HEK293 (cell line): ENCODE measurements around the gene TMEM134.

Experiments used
- GLI2 ChIP-seq: fragments of 450-650 bp; formaldehyde crosslinking; IDR thresholded peaks from 2 replicates; pipeline ENCODE4; 2017; ENCODE audit warnings: missing biosample characterization, missing genetic modification characterization, low read depth, borderline replicate concordance
- HOXC10 ChIP-seq: sonication (generic); formaldehyde crosslinking; IDR thresholded peaks from 2 replicates; pipeline ENCODE4 v1.8.1; 2023; ENCODE audit warnings: mild to moderate bottlenecking, missing genetic modification reagents
- KLF10 ChIP-seq: fragments of 450-650 bp; IDR thresholded peaks from 2 replicates; pipeline ENCODE4 v1.5.1; 2018; ENCODE audit warnings: missing biosample characterization, mild to moderate bottlenecking, missing genetic modification characterization
- REST ChIP-seq: fragments of 450-650 bp; formaldehyde crosslinking; IDR thresholded peaks from 2 replicates; pipeline ENCODE4 v1.5.1; 2016; ENCODE audit warnings: missing biosample characterization, missing genetic modification characterization
- SP7 ChIP-seq: fragments of 450-650 bp; formaldehyde crosslinking; IDR thresholded peaks from 2 replicates; pipeline ENCODE4 v1.5.1; 2016; ENCODE audit warnings: missing biosample characterization, missing genetic modification characterization
- YY1 ChIP-seq: fragments of 450-650 bp; formaldehyde crosslinking; IDR thresholded peaks from 2 replicates; pipeline ENCODE4 v1.5.1; 2018; ENCODE audit warnings: missing biosample characterization, missing genetic modification characterization
- YY2 ChIP-seq: fragments of 450-650 bp; formaldehyde crosslinking; IDR thresholded peaks from 2 replicates; pipeline ENCODE4 v1.5.1; 2016; ENCODE audit warnings: missing biosample characterization, missing genetic modification characterization
- ZBTB17 ChIP-seq: fragments of 450-650 bp; formaldehyde crosslinking; IDR thresholded peaks from 2 replicates; pipeline ENCODE4 v1.5.1; 2016; ENCODE audit warnings: missing biosample characterization, missing genetic modification characterization
- ZBTB21 ChIP-seq: fragments of 450-650 bp; formaldehyde crosslinking; IDR thresholded peaks from 2 replicates; pipeline ENCODE4 v1.5.1; 2017; ENCODE audit warnings: missing biosample characterization, missing genetic modification characterization
- ZFP41 ChIP-seq: fragments of 450-650 bp; formaldehyde crosslinking; IDR thresholded peaks from 2 replicates; pipeline ENCODE4 v1.5.1; 2016; ENCODE audit warnings: missing biosample characterization, missing genetic modification characterization, borderline replicate concordance
- ZNF155 ChIP-seq: fragments of 450-650 bp; formaldehyde crosslinking; IDR thresholded peaks from 2 replicates; pipeline ENCODE4 v1.5.1; 2016; ENCODE audit warnings: missing biosample characterization, missing genetic modification characterization
- ZNF223 ChIP-seq: fragments of 450-650 bp; formaldehyde crosslinking; IDR thresholded peaks from 2 replicates; pipeline ENCODE4 v1.5.1; 2016; ENCODE audit warnings: missing biosample characterization, missing genetic modification characterization
- ZNF341 ChIP-seq: fragments of 450-650 bp; formaldehyde crosslinking; IDR thresholded peaks from 2 replicates; pipeline ENCODE4; 2016; ENCODE audit warnings: low read depth, missing biosample characterization, missing genetic modification characterization
- ZNF426 ChIP-seq: fragments of 450-650 bp; formaldehyde crosslinking; IDR thresholded peaks from 2 replicates; pipeline ENCODE4 v1.5.1; 2017; ENCODE audit warnings: missing biosample characterization, missing genetic modification characterization, mild to moderate bottlenecking, inconsistent platforms, moderate library complexity
- ZNF555 ChIP-seq: fragments of 450-650 bp; formaldehyde crosslinking; conservative IDR thresholded peaks from 2 replicates; pipeline ENCODE4 v1.5.1; 2017; ENCODE audit warnings: missing biosample characterization, mild to moderate bottlenecking, missing genetic modification characterization, inconsistent platforms
- ZNF558 ChIP-seq: fragments of 450-650 bp; formaldehyde crosslinking; IDR thresholded peaks from 2 replicates; pipeline ENCODE4 v1.5.1; 2016; ENCODE audit warnings: missing biosample characterization, missing genetic modification characterization
- ZNF561 ChIP-seq: fragments of 450-650 bp; IDR thresholded peaks from 2 replicates; pipeline ENCODE4 v1.5.1; 2018; ENCODE audit warnings: missing biosample characterization, missing genetic modification characterization, borderline replicate concordance
- ZNF600 ChIP-seq: fragments of 450-650 bp; formaldehyde crosslinking; IDR thresholded peaks from 2 replicates; pipeline ENCODE4 v1.5.1; 2016; ENCODE audit warnings: missing biosample characterization, missing genetic modification characterization
- ZNF777 ChIP-seq: fragments of 450-650 bp; formaldehyde crosslinking; IDR thresholded peaks from 2 replicates; pipeline ENCODE4 v1.5.1; 2017; ENCODE audit warnings: missing biosample characterization, missing genetic modification characterization, borderline replicate concordance
- ZNF843 ChIP-seq: fragments of 450-650 bp; formaldehyde crosslinking; IDR thresholded peaks from 2 replicates; pipeline ENCODE4 v1.5.1; 2016; ENCODE audit warnings: missing biosample characterization, missing genetic modification characterization
- ZXDB ChIP-seq: fragments of 450-650 bp; formaldehyde crosslinking; IDR thresholded peaks from 2 replicates; pipeline ENCODE4 v1.5.1; 2016; ENCODE audit warnings: missing biosample characterization, missing genetic modification characterization
- TF ChIP-seq, protein P1 (sequence below): fragments of 450-650 bp; formaldehyde crosslinking; IDR thresholded peaks from 2 replicates; pipeline ENCODE4 v1.5.1; 2016; ENCODE audit warnings: missing biosample characterization, missing genetic modification characterization, borderline replicate concordance
- TF ChIP-seq, protein P2 (sequence below): fragments of 450-650 bp; formaldehyde crosslinking; IDR thresholded peaks from 2 replicates; pipeline ENCODE4 v1.5.1; 2017; ENCODE audit warnings: missing biosample characterization, missing genetic modification characterization
- TF ChIP-seq, protein P3 (sequence below): fragments of 450-650 bp; formaldehyde crosslinking; IDR thresholded peaks from 2 replicates; pipeline ENCODE4 v1.5.1; 2016; ENCODE audit warnings: missing biosample characterization, missing genetic modification characterization

The TMEM134 gene

GRCh38 chr11:67428052-67429001 lies 40.7 kb downstream of the TMEM134 start, which contains the start of gene RPS6KB2 (continued):
- TF ChIP-seq REST (tag by site-specific recombination) (no peak; the same call in 1 of the 2 replicates), ZNF561 (tag by site-specific recombination) (no peak), ZXDB (peak; percentile 78), ZNF223 (tag by site-specific recombination) (no peak), YY1 (tag by site-specific recombination) (peak; percentile 92), ZNF558 (no peak), KLF10 (tag by site-specific recombination) (peak; percentile 40; the same call in 1 of the 2 replicates), ZNF600 (tag by site-specific recombination) (peak; percentile 58; the same call in 1 of the 2 replicates), GLI2 (no peak), ZNF555 (tag by site-specific recombination) (no peak), ZNF155 (tag by site-specific recombination) (no peak), HOXC10 (CRISPR knock-in tag) (no peak), ZNF843 (0 out of 2 replicates have a peak, but pooled peaks have one; percentile 22), ZNF341 (tag by site-specific recombination) (peak; percentile 54; the same call in 1 of the 2 replicates), YY2 (peak; percentile 90), ZNF426 (tag by site-specific recombination) (no peak), ZNF777 (tag by site-specific recombination) (no peak), ZBTB21 (tag by site-specific recombination) (peak; percentile 69; the same call in 1 of the 2 replicates), SP7 (tag by site-specific recombination) (peak; percentile 59), ZFP41 (tag by site-specific recombination) (no peak), ZBTB17 (tag by site-specific recombination) (peak; percentile 97)
- TF ChIP-seq, protein P1, sequence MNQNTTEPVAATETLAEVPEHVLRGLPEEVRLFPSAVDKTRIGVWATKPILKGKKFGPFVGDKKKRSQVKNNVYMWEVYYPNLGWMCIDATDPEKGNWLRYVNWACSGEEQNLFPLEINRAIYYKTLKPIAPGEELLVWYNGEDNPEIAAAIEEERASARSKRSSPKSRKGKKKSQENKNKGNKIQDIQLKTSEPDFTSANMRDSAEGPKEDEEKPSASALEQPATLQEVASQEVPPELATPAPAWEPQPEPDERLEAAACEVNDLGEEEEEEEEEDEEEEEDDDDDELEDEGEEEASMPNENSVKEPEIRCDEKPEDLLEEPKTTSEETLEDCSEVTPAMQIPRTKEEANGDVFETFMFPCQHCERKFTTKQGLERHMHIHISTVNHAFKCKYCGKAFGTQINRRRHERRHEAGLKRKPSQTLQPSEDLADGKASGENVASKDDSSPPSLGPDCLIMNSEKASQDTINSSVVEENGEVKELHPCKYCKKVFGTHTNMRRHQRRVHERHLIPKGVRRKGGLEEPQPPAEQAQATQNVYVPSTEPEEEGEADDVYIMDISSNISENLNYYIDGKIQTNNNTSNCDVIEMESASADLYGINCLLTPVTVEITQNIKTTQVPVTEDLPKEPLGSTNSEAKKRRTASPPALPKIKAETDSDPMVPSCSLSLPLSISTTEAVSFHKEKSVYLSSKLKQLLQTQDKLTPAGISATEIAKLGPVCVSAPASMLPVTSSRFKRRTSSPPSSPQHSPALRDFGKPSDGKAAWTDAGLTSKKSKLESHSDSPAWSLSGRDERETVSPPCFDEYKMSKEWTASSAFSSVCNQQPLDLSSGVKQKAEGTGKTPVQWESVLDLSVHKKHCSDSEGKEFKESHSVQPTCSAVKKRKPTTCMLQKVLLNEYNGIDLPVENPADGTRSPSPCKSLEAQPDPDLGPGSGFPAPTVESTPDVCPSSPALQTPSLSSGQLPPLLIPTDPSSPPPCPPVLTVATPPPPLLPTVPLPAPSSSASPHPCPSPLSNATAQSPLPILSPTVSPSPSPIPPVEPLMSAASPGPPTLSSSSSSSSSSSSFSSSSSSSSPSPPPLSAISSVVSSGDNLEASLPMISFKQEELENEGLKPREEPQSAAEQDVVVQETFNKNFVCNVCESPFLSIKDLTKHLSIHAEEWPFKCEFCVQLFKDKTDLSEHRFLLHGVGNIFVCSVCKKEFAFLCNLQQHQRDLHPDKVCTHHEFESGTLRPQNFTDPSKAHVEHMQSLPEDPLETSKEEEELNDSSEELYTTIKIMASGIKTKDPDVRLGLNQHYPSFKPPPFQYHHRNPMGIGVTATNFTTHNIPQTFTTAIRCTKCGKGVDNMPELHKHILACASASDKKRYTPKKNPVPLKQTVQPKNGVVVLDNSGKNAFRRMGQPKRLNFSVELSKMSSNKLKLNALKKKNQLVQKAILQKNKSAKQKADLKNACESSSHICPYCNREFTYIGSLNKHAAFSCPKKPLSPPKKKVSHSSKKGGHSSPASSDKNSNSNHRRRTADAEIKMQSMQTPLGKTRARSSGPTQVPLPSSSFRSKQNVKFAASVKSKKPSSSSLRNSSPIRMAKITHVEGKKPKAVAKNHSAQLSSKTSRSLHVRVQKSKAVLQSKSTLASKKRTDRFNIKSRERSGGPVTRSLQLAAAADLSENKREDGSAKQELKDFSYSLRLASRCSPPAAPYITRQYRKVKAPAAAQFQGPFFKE (tag by site-specific recombination) = no peak
- TF ChIP-seq, protein P2, sequence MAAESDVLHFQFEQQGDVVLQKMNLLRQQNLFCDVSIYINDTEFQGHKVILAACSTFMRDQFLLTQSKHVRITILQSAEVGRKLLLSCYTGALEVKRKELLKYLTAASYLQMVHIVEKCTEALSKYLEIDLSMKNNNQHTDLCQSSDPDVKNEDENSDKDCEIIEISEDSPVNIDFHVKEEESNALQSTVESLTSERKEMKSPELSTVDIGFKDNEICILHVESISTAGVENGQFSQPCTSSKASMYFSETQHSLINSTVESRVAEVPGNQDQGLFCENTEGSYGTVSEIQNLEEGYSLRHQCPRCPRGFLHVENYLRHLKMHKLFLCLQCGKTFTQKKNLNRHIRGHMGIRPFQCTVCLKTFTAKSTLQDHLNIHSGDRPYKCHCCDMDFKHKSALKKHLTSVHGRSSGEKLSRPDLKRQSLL = 0 out of 2 replicates have a peak, but pooled peaks have one; percentile 13
- TF ChIP-seq, protein P3, sequence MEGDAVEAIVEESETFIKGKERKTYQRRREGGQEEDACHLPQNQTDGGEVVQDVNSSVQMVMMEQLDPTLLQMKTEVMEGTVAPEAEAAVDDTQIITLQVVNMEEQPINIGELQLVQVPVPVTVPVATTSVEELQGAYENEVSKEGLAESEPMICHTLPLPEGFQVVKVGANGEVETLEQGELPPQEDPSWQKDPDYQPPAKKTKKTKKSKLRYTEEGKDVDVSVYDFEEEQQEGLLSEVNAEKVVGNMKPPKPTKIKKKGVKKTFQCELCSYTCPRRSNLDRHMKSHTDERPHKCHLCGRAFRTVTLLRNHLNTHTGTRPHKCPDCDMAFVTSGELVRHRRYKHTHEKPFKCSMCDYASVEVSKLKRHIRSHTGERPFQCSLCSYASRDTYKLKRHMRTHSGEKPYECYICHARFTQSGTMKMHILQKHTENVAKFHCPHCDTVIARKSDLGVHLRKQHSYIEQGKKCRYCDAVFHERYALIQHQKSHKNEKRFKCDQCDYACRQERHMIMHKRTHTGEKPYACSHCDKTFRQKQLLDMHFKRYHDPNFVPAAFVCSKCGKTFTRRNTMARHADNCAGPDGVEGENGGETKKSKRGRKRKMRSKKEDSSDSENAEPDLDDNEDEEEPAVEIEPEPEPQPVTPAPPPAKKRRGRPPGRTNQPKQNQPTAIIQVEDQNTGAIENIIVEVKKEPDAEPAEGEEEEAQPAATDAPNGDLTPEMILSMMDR (tag by site-specific recombination) = no peak
